Thymus (tissue), 11 donors: Measurements from ENCODE around the gene STK4. TPM values are rescaled to one million over a fixed set of nuclear protein-coding genes. Genes with fewer than 3 reads are reported as not detected.

ENCODE experiments used
- DNase-seq, 9 donors: peaks; one replicate each; pipeline ENCODE4 v3.0.0-alpha.2; 2013; ENCODE audit warnings: low spot score in 9 of 9, low read depth in 6 of 9, missing footprints in 1 of 9
- H3K27ac ChIP-seq, 2 donors: one replicate each; pipeline ENCODE4 v1.5.1; 2013; ENCODE audit warnings: control low read depth in 1 of 2, low read depth in 1 of 2, low read length in 1 of 2, mild to moderate bottlenecking in 1 of 2, moderate library complexity in 1 of 2
- H3K27me3 ChIP-seq, 2 donors: one replicate each; pipeline ENCODE4 v1.5.1; 2013; ENCODE audit warnings: low read length in 1 of 2; ENCODE audit not compliant: control insufficient read depth in 2 of 2, insufficient read depth in 1 of 2
- H3K36me3 ChIP-seq, 2 donors: one replicate each; pipeline ENCODE4 v1.5.1; 2013; ENCODE audit warnings: low read length in 1 of 2, mild to moderate bottlenecking in 1 of 2, moderate library complexity in 1 of 2; ENCODE audit not compliant: control insufficient read depth in 2 of 2, insufficient read depth in 2 of 2
- H3K4me1 ChIP-seq, 2 donors: one replicate each; pipeline ENCODE4 v1.5.1; 2013; ENCODE audit warnings: low read length in 2 of 2; ENCODE audit not compliant: control insufficient read depth in 2 of 2, insufficient read depth in 2 of 2
- H3K4me3 ChIP-seq, 2 donors: one replicate each; pipeline ENCODE4 v1.5.1; 2013; ENCODE audit warnings: low read length in 2 of 2, control low read depth in 1 of 2, mild to moderate bottlenecking in 1 of 2
- H3K9me3 ChIP-seq, 2 donors: one replicate each; pipeline ENCODE4 v1.5.1; 2013; ENCODE audit warnings: low read length in 1 of 2, mild to moderate bottlenecking in 1 of 2; ENCODE audit not compliant: control insufficient read depth in 2 of 2, insufficient read depth in 1 of 2
- WGBS: extraction: QIAGEN DNeasy Blood & Tissue Kit; methylation state at CpG from one replicate; pipeline ENCODE4 v1.1.7; 2013; 5-methylcytosine and 5-hydroxymethylcytosine counted together
- polyA plus RNA-seq: library from polyadenylated mRNA; stranded (reverse); fragments of 200-250 nt; gene quantifications from one replicate; pipeline ENCODE4 v1.2.3, GENCODE V29; 2013
- total RNA-seq: library from RNA; stranded (reverse); fragments of 120-200 nt; gene quantifications from one replicate; pipeline ENCODE4 v1.2.4, GENCODE V29; 2013
- donor health status: healthy.

STK4 gene
- total and polyA plus RNA-seq, 2 donors = 35.0 to 45.5 TPM

- no peak overlapping the region for H3K4me3 ChIP-seq
- H3K36me3 ChIP-seq = peaks cover 61 to 81% of the 10 kb centered on the region in 2 donors
- 94% methylated on average over 2 of the region's 2 CpGs for WGBS
- H3K4me1 ChIP-seq = no peaks in the 10 kb centered on the region
- no peaks in the 10 kb centered on the region for H3K9me3 ChIP-seq
- no peak for DNase-seq
- H3K27me3 ChIP-seq = no peaks in the 10 kb centered on the region
- no peak overlapping the region for H3K27ac ChIP-seq
Measured at GRCh38 chr20:44946271-44946852, 19.9 kb upstream of the STK4 start.

- no peak for DNase-seq
- H3K27me3 ChIP-seq = no peaks in the 10 kb centered on the region
- WGBS = 98% methylated on average over 5 of the region's 5 CpGs
- H3K4me3 ChIP-seq = no peak overlapping the region
- H3K4me1 ChIP-seq = no peaks in the 10 kb centered on the region
- H3K36me3 ChIP-seq = peaks cover 60 to 80% of the 10 kb centered on the region in 2 donors
- H3K9me3 ChIP-seq = no peaks in the 10 kb centered on the region
- H3K27ac ChIP-seq = no peak overlapping the region
Measured at GRCh38 chr20:44948107-44948506, 18.2 kb upstream of the STK4 start.

DNA sequence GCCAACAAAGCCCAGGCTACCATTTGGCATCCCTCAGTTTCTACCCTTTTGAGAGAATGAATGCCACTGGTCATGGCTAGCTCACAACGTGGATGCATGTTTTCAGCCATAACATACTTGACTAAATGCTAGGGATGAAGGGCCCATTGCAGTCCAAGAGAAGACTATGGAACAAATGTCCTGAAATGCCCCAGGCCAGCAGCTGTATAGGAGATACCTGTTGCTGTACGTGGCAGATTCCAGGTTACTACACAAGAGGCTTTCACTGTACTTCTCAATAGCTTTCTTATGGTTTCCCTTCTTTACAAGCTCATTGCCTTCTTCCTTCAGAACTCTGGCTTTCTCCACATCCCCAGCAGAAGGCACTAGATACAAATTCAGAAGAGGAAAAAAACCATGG, 17.8 kb upstream of the STK4 start:
- peaks cover 60 to 80% of the 10 kb centered on the region in 2 donors for H3K36me3 ChIP-seq
- DNase-seq = no peak
- no peak overlapping the region for H3K4me3 ChIP-seq
- H3K9me3 ChIP-seq = no peaks in the 10 kb centered on the region
- 97% methylated on average over 2 of the region's 2 CpGs for WGBS
- no peak overlapping the region for H3K27ac ChIP-seq
- no peaks in the 10 kb centered on the region for H3K27me3 ChIP-seq
- H3K4me1 ChIP-seq = no peaks in the 10 kb centered on the region

- H3K27ac ChIP-seq = no peak overlapping the region
- H3K9me3 ChIP-seq = no peaks in the 10 kb centered on the region
- H3K36me3 ChIP-seq = peaks cover 75 to 92% of the 10 kb centered on the region in 2 donors
- H3K4me3 ChIP-seq = no peak overlapping the region
- no peaks in the 10 kb centered on the region for H3K4me1 ChIP-seq
- WGBS = 96% methylated on average over 1 of the region's 1 CpG
- no peaks in the 10 kb centered on the region for H3K27me3 ChIP-seq
- DNase-seq = no peak
Measured at GRCh38 chr20:44950368-44950767, 15.9 kb upstream of the STK4 start.

DNA sequence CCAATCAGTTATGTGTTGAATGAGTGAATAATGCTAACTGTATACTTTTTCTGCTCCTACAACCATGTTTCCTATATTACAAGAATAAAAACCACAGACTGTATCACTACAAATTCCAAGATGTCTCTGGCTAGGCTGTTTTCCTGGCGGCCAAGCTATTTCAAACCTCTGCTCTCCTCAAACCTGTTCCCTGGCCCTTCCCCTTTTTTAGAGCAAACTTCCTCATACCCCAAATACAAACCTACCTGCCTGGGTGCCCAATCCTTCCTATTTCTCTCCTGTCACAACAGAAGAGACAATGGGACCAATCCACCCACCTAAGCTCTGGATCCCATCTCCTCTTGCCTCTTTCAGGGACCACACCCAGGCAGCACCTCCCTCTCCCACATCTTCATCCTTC, 13.6 kb upstream of the STK4 start:
- Histone ChIP-seq H3K9me3 (no peaks in the 10 kb centered on the region), H3K27ac (no peak overlapping the region), H3K27me3 (no peaks in the 10 kb centered on the region), H3K4me1 (no peaks in the 10 kb centered on the region), H3K4me3 (no peak overlapping the region), H3K36me3 (peaks cover 76 to 87% of the 10 kb centered on the region in 2 donors)
- WGBS = 100% methylated on average over 1 of the region's 1 CpG
- no peak for DNase-seq

GRCh38 chr20:44954211-44954610, 12.1 kb upstream of the STK4 start:
- Histone ChIP-seq H3K4me3 (no peak overlapping the region), H3K27ac (no peak overlapping the region), H3K4me1 (peaks cover 7 to 10% of the 10 kb centered on the region in 2 donors), H3K36me3 (peaks cover 70 to 77% of the 10 kb centered on the region in 2 donors), H3K9me3 (no peaks in the 10 kb centered on the region), H3K27me3 (no peaks in the 10 kb centered on the region)
- 98% methylated on average over 5 of the region's 5 CpGs for WGBS
- no peak for DNase-seq

DNA sequence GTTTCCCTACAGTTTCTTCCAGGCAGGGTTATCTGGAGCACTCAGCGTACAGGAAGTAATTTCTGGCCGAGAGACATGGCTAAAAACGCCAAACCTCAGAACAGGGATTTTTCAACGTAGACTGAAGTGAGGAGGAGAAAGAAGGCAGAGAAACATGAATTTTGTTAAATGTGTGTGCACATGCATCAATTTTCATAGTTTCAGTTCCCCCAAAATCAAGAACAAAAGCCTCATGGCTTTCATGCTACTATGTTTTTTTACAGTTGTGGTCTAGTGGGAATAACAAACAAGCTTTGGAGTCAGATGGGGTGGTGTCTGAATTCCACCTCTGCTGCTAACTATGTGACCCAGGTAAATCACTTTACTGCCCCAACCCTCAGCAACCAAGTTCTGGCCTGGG, 11.0 kb upstream of the STK4 start:
- Histone ChIP-seq H3K27me3 (no peaks in the 10 kb centered on the region), H3K4me1 (peaks cover 10 to 15% of the 10 kb centered on the region in 2 donors), H3K9me3 (no peaks in the 10 kb centered on the region), H3K4me3 (no peak overlapping the region), H3K27ac (no peak overlapping the region), H3K36me3 (peaks cover 65 to 69% of the 10 kb centered on the region in 2 donors)
- no peak for DNase-seq
- WGBS = 97% methylated on average over 4 of the region's 4 CpGs

GRCh38 chr20:44956410-44956809, 9.9 kb upstream of the STK4 start:
- Histone ChIP-seq H3K9me3 (no peaks in the 10 kb centered on the region), H3K27me3 (no peaks in the 10 kb centered on the region), H3K27ac (no peak overlapping the region), H3K4me3 (no peak overlapping the region), H3K36me3 (peaks cover 54 to 57% of the 10 kb centered on the region in 2 donors), H3K4me1 (peaks cover 14 to 20% of the 10 kb centered on the region in 2 donors)
- WGBS = 94% methylated on average over 3 of the region's 3 CpGs
- no peak for DNase-seq

GRCh38 chr20:44958276-44958675, 8.0 kb upstream of the STK4 start:
- peaks cover 36 to 39% of the 10 kb centered on the region in 2 donors for H3K36me3 ChIP-seq
- no peak for DNase-seq
- peaks cover 14 to 20% of the 10 kb centered on the region in 2 donors for H3K4me1 ChIP-seq
- H3K27me3 ChIP-seq = no peaks in the 10 kb centered on the region
- H3K27ac ChIP-seq = no peak overlapping the region
- H3K9me3 ChIP-seq = no peaks in the 10 kb centered on the region
- WGBS = 98% methylated on average over 8 of the region's 8 CpGs
- no peak overlapping the region for H3K4me3 ChIP-seq
